Mammary epithelial cell (primary cell): ENCODE data around the gene COL24A1.
A peak's percentile ranks its signal among the peaks of the same experiment; 100 is the strongest.

Source experiments
- CTCF ChIP-seq, 2 donors: IDR thresholded peaks in 1 of 2; conservative IDR thresholded peaks in 1 of 2; 2 replicates each; pipeline ENCODE4 v1.5.1; 2011 to 2012; ENCODE audit warnings: inconsistent platforms in 2 of 2, low read length in 2 of 2, mild to moderate bottlenecking in 2 of 2, control low read depth in 1 of 2, low read depth in 1 of 2; ENCODE audit not compliant: insufficient read depth in 1 of 2; ENCODE audit errors: extremely low read depth in 1 of 2
- EZH2 ChIP-seq: IDR thresholded peaks from 2 replicates; pipeline ENCODE4 v1.6.1; 2012; ENCODE audit warnings: low read length, inconsistent platforms, borderline replicate concordance

GRCh38 chr1:86155807-86156565, 586 bp downstream of the COL24A1 start:
- no peak for TF ChIP-seq CTCF (conservative IDR thresholded peaks at IDR 0.05 in 1 of 2, IDR thresholded peaks at IDR 0.05 in 1 of 2; ENCODE audit: extremely low read depth in 1 of 2, insufficient read depth in 1 of 2, low read depth in 1 of 2, low read length in 2 of 2)
- TF ChIP-seq EZH2: peak; percentile 87
